ENCODE measurements around the gene SLC9A5.
A peak's percentile ranks its signal among the peaks of the same experiment; 100 is the strongest.

SLC9A5 gene

GRCh38 chr16:67278773-67279295 is 30.1 kb downstream of the SLC9A5 start:
- Histone ChIP-seq H3K27ac (peak overlapping the region in 1 of 2 donors; percentile 83), H3K4me3 (peak overlapping the region; percentile 84)
- DNase-seq (ENCODE audit: low spot score): no peak
- no peak for TF ChIP-seq CTCF (IDR thresholded peaks at IDR 0.05)

- H3K4me3 ChIP-seq: peak within 1 kb of the TSS; percentile 84
- no peak for DNase-seq (ENCODE audit: low spot score)
- peak within 1 kb of the TSS; percentile 67 to 83 for H3K27ac ChIP-seq
- peak; percentile 74 for TF ChIP-seq CTCF (IDR thresholded peaks at IDR 0.05)
Observed at GRCh38 chr16:67279296-67280089, 30.7 kb downstream of the SLC9A5 start, which contains the start of gene PLEKHG4. PLEKHG4 (plus strand) TSS chr16:67279532; CDS start chr16:67280045, 513 bp downstream.

- Histone ChIP-seq H3K27ac (no peak overlapping the region), H3K4me3 (peak overlapping the region; percentile 84)
- DNase-seq (ENCODE audit: low spot score): no peak
- TF ChIP-seq CTCF (IDR thresholded peaks at IDR 0.05): no peak
Observed at GRCh38 chr16:67280090-67281015, 31.6 kb downstream of the SLC9A5 start.

DNA sequence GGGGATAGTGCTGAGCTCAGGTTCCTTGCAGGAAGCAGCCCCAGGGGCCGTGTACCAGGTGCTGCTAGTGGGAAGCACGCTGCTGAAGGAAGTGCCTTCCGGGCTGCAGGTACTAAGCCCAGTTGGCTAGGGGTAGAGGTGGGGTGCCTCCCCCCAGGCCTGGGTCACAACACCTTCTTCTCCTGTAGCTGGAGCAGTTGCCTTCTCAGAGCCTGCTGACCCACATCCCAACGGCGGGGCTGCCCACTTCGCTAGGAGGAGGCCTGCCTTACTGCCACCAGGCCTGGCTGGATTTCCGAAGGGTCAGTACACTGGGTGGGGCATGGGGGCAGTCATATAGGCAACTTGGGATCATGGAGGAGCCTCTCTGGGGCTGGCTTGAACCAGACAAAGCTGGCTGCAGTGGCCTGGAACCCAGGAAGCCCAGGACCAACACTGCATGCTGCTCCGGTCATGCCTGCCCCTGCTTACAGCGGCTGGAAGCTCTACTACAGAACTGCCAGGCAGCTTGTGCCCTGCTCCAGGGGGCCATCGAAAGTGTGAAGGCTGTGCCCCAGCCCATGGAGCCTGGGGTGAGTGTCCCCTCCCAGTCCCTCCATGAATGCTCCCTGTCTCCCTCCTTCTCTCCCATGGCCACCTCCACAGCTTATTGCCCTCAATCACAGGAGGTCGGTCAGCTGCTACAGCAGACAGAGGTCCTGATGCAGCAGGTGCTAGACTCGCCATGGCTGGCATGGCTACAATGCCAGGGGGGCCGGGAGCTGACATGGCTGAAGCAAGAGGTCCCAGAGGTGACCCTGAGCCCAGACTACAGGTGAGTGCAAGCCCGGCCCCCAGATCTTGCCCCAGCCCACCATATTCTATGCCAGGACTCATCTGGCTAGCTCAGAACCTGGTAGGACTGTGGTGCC is 33.0 kb downstream of the SLC9A5 start:
- DNase-seq (ENCODE audit: low spot score): no peak
- TF ChIP-seq CTCF (IDR thresholded peaks at IDR 0.05): no peak
- Histone ChIP-seq H3K27ac (no peak overlapping the region), H3K4me3 (no peak overlapping the region)

- Histone ChIP-seq H3K27ac (no peak overlapping the region), H3K4me3 (no peak overlapping the region)
- DNase-seq (ENCODE audit: low spot score): no peak
- no peak for TF ChIP-seq CTCF (IDR thresholded peaks at IDR 0.05)
Observed at GRCh38 chr16:67282447-67282805, 33.6 kb downstream of the SLC9A5 start.

DNA sequence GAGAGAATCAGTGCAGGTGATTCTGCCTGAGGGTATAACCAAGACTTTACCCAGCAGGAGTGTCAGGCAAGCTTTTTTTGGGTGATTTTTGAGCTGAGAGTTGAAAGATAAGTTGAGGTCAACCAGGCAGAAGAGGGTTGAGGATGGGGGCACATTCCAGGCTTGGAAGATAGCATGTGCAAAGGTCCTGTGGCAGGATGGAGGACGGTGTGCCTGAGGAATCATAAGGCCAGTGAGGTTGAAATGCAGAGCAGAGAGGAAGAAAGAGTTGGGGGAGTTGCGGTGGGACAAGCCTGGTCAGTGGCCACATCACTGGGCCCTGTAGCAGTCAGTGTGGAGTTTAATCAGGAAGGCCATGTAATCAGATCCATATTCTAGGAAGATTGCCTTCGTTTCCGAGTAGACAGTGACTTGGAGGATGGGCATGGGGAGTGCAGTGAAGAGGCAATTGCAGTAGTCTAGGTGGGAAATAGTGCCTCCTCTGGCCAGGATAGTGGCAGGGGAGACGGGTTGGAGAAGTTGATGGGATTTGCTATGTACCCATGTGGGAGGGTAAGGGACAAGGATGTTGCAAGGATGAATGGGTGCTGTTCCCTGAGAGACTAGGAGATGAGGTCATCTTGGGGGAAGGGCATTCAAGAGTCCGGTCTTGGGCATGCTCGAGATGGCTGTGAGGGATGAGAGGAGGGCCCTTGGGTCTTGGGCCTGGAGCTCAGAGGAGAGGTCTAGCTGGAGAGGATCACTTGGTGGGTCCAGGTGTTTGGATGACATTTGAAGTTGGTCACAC is 34.5 kb downstream of the SLC9A5 start:
- Histone ChIP-seq H3K27ac (no peak overlapping the region), H3K4me3 (no peak overlapping the region)
- DNase-seq (ENCODE audit: low spot score): no peak
- no peak for TF ChIP-seq CTCF (IDR thresholded peaks at IDR 0.05)

Data from coronary artery (tissue), 2 donors.